GM10248 (cell line): ENCODE results near the gene C1orf210.

ENCODE experiments used
- CTCF ChIA-PET: fragments of 300-600 bp; sonication (Branson Sonifier 250); formaldehyde crosslinking; extraction: SDS; loops from one replicate; lab custom pipeline; 2021; ENCODE audit warnings: antibody characterized with exemption; lab: Yijun Ruan, JAX
- POLR2A ChIA-PET: fragments of 350-650 bp; sonication (Branson Sonifier 250); formaldehyde crosslinking; extraction: SDS; loops from one replicate; lab custom pipeline; 2020; ENCODE audit warnings: antibody characterized with exemption; lab: Yijun Ruan, JAX
- DNase-seq: peaks from one replicate; pipeline ENCODE4 v3.0.0; 2012; ENCODE audit errors: extremely low spot score
- CTCF ChIP-seq: IDR thresholded peaks from 2 replicates; pipeline ENCODE4 v1.5.1; 2012; ENCODE audit warnings: mild to moderate bottlenecking, low read depth; ENCODE audit errors: extremely low read depth, missing control alignments, control extremely low read depth

Gene C1orf210

DNA sequence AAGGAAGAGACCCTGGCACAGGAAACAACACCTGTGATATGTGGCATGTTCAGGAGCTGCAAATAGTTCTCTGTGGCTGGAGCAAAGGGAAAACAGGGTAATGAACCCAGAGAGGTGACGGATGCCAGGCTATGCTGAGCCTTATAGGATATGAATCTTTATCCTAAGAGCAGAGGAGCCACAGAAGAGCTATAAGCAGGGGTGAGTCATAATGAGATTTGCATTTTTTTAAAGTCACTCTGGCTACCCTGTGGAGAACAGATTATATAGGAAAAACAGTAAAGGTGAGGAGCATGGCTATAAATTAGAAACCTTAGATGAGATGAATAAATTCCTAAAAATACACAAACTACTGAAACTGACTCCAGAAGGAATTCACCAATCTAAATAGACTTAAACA, 39.4 kb upstream of the C1orf210 start:
- ChIA-PET CTCF (no interaction called here), POLR2A (no interaction called here)
- TF ChIP-seq CTCF: no peak
- no peak for DNase-seq

DNA sequence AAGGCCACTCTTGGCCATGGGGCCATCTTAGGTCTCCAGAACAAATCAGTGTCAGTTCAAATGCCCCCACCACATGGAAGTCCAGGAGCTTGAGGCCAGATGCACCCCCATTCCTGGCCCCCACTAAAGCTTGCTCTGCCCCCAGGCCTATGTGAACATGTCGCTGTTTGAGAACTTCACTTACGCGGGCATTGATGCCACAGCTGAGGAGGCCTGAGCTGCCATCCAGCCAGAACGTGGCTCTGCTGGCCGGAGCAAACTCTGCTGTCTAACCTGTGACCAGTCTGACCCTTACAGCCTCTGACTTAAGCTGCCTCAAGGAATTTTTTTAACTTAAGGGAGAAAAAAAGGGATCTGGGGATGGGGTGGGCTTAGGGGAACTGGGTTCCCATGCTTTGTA, 37.1 kb upstream of the C1orf210 start:
- DNase-seq: no peak
- ChIA-PET POLR2A (no interaction called here), CTCF (no interaction called here)
- TF ChIP-seq CTCF: no peak

DNA sequence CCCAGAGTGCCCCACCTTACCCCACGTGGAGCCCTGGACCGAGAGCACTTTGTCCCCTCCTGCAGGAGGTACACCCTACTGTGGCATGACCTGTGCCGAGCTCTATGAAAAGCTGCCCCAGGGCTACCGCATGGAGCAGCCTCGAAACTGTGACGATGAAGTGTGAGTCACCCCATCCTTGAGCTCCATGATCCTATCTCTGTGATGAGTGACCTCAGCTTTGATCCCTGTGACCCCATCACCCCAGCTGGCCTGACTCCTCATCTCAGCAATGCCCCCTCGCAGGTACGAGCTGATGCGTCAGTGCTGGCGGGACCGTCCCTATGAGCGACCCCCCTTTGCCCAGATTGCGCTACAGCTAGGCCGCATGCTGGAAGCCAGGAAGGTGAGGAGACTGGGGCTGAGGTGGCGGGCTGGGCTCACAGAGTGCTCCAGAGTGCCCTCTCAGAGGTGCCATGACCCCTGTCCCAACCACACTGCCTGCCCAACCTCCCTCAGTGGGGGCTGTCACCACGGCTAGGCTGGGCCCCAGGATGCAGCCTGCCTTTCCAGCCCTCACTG, 36.0 kb upstream of the C1orf210 start:
- no peak for TF ChIP-seq CTCF
- POLR2A ChIA-PET: no interaction called here
- CTCF ChIA-PET: interaction anchor here (1.7 to 1.9 kb wide), 2 partner anchors 8 to 13 kb away, joined by 5 read pairs; no protein-coding TSS in a partner anchor
- DNase-seq: no peak

DNA sequence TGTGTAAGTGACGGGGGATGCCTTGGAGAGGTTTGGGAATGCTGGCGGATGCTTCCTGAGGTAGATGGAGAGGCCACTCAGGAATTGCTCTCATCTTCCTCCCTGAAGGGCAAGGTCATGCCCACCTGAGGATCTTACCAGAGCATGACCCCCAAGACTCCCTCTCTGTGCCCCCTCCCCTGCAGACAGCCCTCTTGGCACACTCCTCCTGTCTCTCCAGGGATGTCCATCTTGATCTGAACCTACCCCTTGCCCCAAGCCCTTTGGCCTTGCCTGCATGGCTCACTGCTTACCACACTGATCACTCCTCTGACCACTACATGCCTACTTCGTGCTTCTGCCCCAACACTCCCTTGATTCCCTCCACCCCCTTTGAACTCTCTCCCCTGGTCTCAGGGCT, 34.4 kb upstream of the C1orf210 start:
- CTCF ChIA-PET: interaction anchor here (1.7 to 1.9 kb wide), 2 partner anchors 10 to 11 kb away, joined by 5 read pairs; no protein-coding TSS in a partner anchor
- no peak for DNase-seq
- TF ChIP-seq CTCF: no peak
- POLR2A ChIA-PET: no interaction called here

DNA sequence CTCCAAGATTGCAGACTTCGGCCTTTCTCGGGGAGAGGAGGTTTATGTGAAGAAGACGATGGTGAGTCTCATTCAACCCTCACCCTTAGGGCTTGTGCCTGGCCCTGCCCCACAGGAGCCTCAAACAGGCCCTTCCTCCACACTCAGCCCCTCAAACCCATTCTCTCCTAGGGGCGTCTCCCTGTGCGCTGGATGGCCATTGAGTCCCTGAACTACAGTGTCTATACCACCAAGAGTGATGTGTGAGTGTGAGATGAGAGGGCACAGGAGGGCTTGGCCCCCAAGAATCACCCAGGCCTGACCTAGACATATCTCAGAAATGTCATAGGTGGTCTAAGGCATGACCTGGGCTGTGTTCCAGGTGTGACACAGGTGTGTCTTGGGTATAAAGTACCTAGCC, 33.9 kb upstream of the C1orf210 start:
- ChIA-PET POLR2A (no interaction called here), CTCF (no interaction called here)
- DNase-seq: no peak
- no peak for TF ChIP-seq CTCF

GRCh38 chr1:43318831-43319230, 33.5 kb upstream of the C1orf210 start:
- POLR2A ChIA-PET: no interaction called here
- CTCF ChIA-PET: no interaction called here
- no peak for TF ChIP-seq CTCF
- no peak for DNase-seq
